ENCODE measurements around the gene COQ5. TPM values are rescaled to one million over a fixed set of nuclear protein-coding genes. Genes with fewer than 3 reads are reported as not detected.

The COQ5 gene
- total and polyA plus RNA-seq, 2 donors from 2014 or later, result 26.5 to 60.8 TPM

DNA sequence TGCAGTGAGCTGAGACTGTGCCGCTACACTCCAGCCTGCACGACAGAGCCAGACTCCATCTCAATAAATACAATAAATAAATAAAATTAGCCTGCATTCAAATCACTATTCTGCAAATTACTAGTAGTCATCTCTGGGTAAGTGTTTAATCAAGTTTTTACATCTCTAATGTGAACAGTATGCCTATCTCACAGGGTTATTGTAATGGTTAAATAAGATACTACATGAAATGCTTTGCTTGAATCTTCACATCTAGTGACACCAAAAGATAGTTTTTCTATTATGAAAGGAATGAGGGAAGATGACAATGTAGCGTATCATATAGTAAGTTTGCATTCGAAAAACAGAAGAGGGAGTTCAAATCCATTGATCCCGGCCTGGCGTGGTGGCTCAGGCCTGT, 61.5 kb downstream of the COQ5 start:
- Histone ChIP-seq H3K27ac (ENCODE audit: low read depth in 2 of 2, low read length in 2 of 2) (no peak overlapping the region), H3K9me3 (ENCODE audit: control insufficient read depth in 2 of 3, insufficient read depth in 1 of 3, low read length in 3 of 3) (no peaks in the 10 kb centered on the region), H3K36me3 (ENCODE audit: control insufficient read depth in 2 of 3, insufficient read depth in 3 of 3, low read length in 3 of 3) (peaks cover 23 to 25% (median 25%) of the 10 kb centered on the region in 3 donors), H3K4me3 (ENCODE audit: low read length in 3 of 3) (no peak overlapping the region), H3K4me1 (ENCODE audit: control insufficient read depth in 2 of 3, insufficient read depth in 2 of 3, low read depth in 1 of 3, low read length in 3 of 3) (peaks cover 0 to 5% (median 0%) of the 10 kb centered on the region in 3 donors), H3K9ac (ENCODE audit: low read length in 3 of 3) (no peak overlapping the region), H3K27me3 (ENCODE audit: control insufficient read depth, insufficient read depth, low read length) (no peaks in the 10 kb centered on the region)
- FAIRE-seq (no peak), DNase-seq (no peak)
- TF ChIP-seq, protein P1, sequence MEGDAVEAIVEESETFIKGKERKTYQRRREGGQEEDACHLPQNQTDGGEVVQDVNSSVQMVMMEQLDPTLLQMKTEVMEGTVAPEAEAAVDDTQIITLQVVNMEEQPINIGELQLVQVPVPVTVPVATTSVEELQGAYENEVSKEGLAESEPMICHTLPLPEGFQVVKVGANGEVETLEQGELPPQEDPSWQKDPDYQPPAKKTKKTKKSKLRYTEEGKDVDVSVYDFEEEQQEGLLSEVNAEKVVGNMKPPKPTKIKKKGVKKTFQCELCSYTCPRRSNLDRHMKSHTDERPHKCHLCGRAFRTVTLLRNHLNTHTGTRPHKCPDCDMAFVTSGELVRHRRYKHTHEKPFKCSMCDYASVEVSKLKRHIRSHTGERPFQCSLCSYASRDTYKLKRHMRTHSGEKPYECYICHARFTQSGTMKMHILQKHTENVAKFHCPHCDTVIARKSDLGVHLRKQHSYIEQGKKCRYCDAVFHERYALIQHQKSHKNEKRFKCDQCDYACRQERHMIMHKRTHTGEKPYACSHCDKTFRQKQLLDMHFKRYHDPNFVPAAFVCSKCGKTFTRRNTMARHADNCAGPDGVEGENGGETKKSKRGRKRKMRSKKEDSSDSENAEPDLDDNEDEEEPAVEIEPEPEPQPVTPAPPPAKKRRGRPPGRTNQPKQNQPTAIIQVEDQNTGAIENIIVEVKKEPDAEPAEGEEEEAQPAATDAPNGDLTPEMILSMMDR (IDR thresholded peaks at IDR 0.05; ENCODE audit: borderline replicate concordance, extremely low read depth, insufficient read depth), result no peak
- intact Hi-C loops (cut with DNase I), result no loop called here

DNA sequence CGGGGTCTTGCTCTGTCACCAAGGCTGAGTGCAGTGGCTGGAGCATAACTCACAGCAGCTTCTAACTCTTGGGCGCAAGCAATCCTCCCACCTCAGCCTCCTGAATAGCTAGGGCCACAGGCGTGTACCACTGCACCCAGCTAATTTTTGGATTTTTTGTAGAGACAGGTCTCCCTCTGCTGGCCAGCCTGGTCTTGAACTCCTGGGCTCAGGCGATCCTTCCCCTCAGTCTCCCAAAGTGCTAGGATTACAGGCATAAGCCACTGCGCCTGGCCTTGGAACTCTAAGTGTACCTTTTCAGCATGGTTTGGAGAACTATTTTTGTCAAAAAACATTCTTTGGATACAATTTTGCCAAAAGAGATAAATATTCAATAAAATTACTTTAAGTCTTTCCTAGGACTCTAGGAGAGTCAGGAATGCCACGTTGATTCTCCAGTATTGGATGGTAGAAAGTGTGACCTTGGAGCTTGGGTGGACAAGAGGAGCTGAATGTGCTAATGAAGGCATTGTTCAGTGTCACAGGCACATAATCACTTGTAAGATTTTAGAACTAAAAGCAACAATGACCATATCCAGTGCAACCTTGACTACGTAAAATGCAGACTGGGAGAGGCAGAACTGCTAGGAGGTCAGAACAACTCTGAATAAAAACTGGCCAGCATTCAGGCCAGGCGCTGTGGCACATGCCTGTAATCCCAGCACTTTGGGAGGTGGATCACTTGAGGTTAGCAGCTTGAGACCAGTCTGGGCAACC, 62.2 kb downstream of the COQ5 start:
- no peak overlapping the region for H3K9ac ChIP-seq (ENCODE audit: low read length in 3 of 3)
- intact Hi-C loops (cut with DNase I), result no loop called here

DNA sequence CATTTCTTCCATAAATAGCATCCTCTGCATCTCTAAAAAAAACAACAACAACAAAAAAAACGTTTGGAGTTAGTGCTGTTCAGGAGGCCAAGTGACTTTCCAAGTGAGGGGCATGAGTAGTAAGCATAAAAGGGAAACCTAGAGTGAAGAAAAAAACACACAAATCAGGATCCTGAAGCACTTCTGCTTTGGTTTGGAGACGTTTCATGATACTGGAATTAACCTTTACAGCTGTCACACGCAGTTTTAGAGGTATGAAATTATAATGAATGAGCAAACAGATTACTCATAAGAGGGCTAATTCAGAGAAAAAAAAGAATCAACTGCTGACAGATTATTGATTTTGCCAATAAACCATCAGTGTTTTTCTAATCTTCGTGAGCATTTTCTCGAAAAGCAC, 63.2 kb downstream of the COQ5 start:
- no peak for DNase-seq
- intact Hi-C loops (cut with DNase I), result no loop called here
- no peaks in the 10 kb centered on the region for H3K9me3 ChIP-seq (ENCODE audit: control insufficient read depth in 2 of 3, insufficient read depth in 1 of 3, low read length in 3 of 3)
- H3K27ac ChIP-seq (ENCODE audit: low read depth in 2 of 2, low read length in 2 of 2), result no peak overlapping the region
- no peak overlapping the region for H3K9ac ChIP-seq (ENCODE audit: low read length in 3 of 3)
- H3K4me3 ChIP-seq (ENCODE audit: low read length in 3 of 3), result no peak overlapping the region
- no peaks in the 10 kb centered on the region for H3K27me3 ChIP-seq (ENCODE audit: control insufficient read depth, insufficient read depth, low read length)
- H3K4me1 ChIP-seq (ENCODE audit: control insufficient read depth in 2 of 3, insufficient read depth in 2 of 3, low read depth in 1 of 3, low read length in 3 of 3), result peaks cover 0 to 5% (median 0%) of the 10 kb centered on the region in 3 donors
- peaks cover 33 to 39% (median 34%) of the 10 kb centered on the region in 3 donors for H3K36me3 ChIP-seq (ENCODE audit: control insufficient read depth in 2 of 3, insufficient read depth in 3 of 3, low read length in 3 of 3)
- no peak for FAIRE-seq
- TF ChIP-seq, protein P1 (IDR thresholded peaks at IDR 0.05; ENCODE audit: borderline replicate concordance, extremely low read depth, insufficient read depth), result no peak

More for the DNA sequence above, 62.2 kb downstream of the COQ5 start:
- TF ChIP-seq, protein P1 (IDR thresholded peaks at IDR 0.05; ENCODE audit: borderline replicate concordance, extremely low read depth, insufficient read depth), result peak; percentile 32
- Histone ChIP-seq H3K27me3 (ENCODE audit: control insufficient read depth, insufficient read depth, low read length) (no peaks in the 10 kb centered on the region), H3K4me3 (ENCODE audit: low read length in 3 of 3) (no peak overlapping the region), H3K27ac (ENCODE audit: low read depth in 2 of 2, low read length in 2 of 2) (no peak overlapping the region), H3K9me3 (ENCODE audit: control insufficient read depth in 2 of 3, insufficient read depth in 1 of 3, low read length in 3 of 3) (no peaks in the 10 kb centered on the region), H3K36me3 (ENCODE audit: control insufficient read depth in 2 of 3, insufficient read depth in 3 of 3, low read length in 3 of 3) (peaks cover 29 to 31% (median 29%) of the 10 kb centered on the region in 3 donors), H3K4me1 (ENCODE audit: control insufficient read depth in 2 of 3, insufficient read depth in 2 of 3, low read depth in 1 of 3, low read length in 3 of 3) (peaks cover 0 to 5% (median 0%) of the 10 kb centered on the region in 3 donors)
- no peak for FAIRE-seq
- peak in 4 of 5 donors; percentile 54 to 61 (median 56) for DNase-seq

All from kidney (tissue), 14 donors.